HCT116 (cell line): ENCODE data around the gene IGF2BP3.

Experiments
- CTCF ChIP-seq, 3 experiments: fragments of 200-600 bp in 1 of 3; sonication (generic) in 1 of 3; IDR thresholded peaks in 2 of 3; conservative IDR thresholded peaks in 1 of 3; 2 replicates each; pipeline ENCODE4 v1.5.1; 2012 to 2017; ENCODE audit warnings: low read depth in 2 of 3, low read length in 2 of 3, antibody characterized with exemption in 1 of 3, borderline replicate concordance in 1 of 3, control low read depth in 1 of 3, mild to moderate bottlenecking in 1 of 3, mixed read lengths in 1 of 3, mixed run types in 1 of 3, moderate library complexity in 1 of 3; ENCODE audit not compliant: insufficient read depth in 1 of 3
- EZH2 ChIP-seq: fragments of 200-600 bp; sonication (generic); IDR thresholded peaks from 2 replicates; pipeline ENCODE4 v1.6.1; 2017; ENCODE audit warnings: antibody characterized with exemption, mixed run types
- ZFX ChIP-seq: fragments of 450-650 bp; IDR thresholded peaks from 2 replicates; pipeline ENCODE4 v1.6.1; 2017
- ZNF274 ChIP-seq: fragments of 200-500 bp; sonication (Bioruptor generic); IDR thresholded peaks from 2 replicates; pipeline ENCODE4 v1.6.1; 2014; ENCODE audit warnings: mild to moderate bottlenecking, low read depth, low read length, inconsistent platforms
- TF ChIP-seq, protein P1 (sequence below): IDR thresholded peaks from 2 replicates; pipeline ENCODE4 v1.6.1; 2012

DNA sequence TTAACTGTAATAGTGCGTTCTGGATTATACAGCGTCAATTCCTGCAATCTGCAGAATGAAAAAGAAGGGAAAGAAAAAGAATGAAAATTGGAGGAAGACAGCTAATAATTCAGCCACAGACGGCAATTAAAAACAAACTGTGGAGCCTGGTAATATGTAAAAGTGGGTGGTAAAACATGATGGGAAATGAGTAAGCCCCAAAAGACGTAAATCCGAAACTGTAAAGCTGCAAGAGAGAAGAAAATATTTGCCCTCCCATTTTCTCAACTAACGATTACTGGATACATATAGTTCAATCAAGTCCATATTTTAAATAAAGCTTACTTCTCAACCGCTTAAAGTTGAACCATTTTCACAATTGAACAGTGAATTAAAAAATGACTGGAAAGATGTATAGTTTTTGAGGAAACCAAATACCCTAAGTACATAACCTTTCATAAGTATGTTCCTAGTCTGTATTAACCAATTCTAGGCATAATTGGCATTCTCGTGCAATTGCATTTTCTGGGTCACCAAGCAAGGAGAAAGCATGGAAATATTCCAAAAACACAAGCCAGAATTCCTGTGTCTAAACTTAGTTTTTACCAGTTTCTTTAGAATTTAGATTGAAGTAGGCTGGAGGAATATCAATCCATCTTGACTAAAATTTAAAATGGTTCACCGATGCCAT is 126.3 kb downstream of the IGF2BP3 start:
- TF ChIP-seq CTCF (IDR thresholded peaks at IDR 0.05 in 2 of 3, conservative IDR thresholded peaks at IDR 0.05 in 1 of 3; ENCODE audit: borderline replicate concordance in 1 of 3, insufficient read depth in 1 of 3, low read depth in 2 of 3, low read length in 2 of 3) (no peak), ZNF274 (no peak), ZFX (no peak), EZH2 (no peak)
- TF ChIP-seq, protein P1, sequence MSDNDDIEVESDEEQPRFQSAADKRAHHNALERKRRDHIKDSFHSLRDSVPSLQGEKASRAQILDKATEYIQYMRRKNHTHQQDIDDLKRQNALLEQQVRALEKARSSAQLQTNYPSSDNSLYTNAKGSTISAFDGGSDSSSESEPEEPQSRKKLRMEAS: no peak
